C4-2B (cell line): Measurements from ENCODE around the gene DDX3X.

Source experiments
- ZFX ChIP-seq: fragments of 450-650 bp; IDR thresholded peaks from 2 replicates; pipeline ENCODE4 v1.6.1; 2017
- TF ChIP-seq, protein P1 (sequence below): fragments of 450-650 bp; conservative IDR thresholded peaks from 2 replicates; pipeline ENCODE4 v1.5.1; 2017; ENCODE audit warnings: mild to moderate bottlenecking

- TF ChIP-seq, protein P1, sequence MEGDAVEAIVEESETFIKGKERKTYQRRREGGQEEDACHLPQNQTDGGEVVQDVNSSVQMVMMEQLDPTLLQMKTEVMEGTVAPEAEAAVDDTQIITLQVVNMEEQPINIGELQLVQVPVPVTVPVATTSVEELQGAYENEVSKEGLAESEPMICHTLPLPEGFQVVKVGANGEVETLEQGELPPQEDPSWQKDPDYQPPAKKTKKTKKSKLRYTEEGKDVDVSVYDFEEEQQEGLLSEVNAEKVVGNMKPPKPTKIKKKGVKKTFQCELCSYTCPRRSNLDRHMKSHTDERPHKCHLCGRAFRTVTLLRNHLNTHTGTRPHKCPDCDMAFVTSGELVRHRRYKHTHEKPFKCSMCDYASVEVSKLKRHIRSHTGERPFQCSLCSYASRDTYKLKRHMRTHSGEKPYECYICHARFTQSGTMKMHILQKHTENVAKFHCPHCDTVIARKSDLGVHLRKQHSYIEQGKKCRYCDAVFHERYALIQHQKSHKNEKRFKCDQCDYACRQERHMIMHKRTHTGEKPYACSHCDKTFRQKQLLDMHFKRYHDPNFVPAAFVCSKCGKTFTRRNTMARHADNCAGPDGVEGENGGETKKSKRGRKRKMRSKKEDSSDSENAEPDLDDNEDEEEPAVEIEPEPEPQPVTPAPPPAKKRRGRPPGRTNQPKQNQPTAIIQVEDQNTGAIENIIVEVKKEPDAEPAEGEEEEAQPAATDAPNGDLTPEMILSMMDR = no peak
- no peak for TF ChIP-seq ZFX
Observed at GRCh38 chrX:41337140-41337539, 3.2 kb downstream of the DDX3X start.
